GM23248 (cell line): ENCODE results near the gene IGFALS. TPM values are rescaled to one million over a fixed set of nuclear protein-coding genes. Genes with fewer than 3 reads are reported as not detected.

Experiments
- DNase-seq: peaks from one replicate; pipeline ENCODE4 v3.0.0-alpha.2; 2015
- H2AFZ ChIP-seq: fragments of 200-600 bp; sonication (generic); 2 replicates; pipeline ENCODE4 v1.6.1; 2016; ENCODE audit warnings: antibody characterized with exemption
- H3F3A ChIP-seq: fragments of 200-600 bp; sonication (generic); 2 replicates; pipeline ENCODE4 v1.6.1; 2016; ENCODE audit warnings: mild to moderate bottlenecking, antibody characterized with exemption, mixed run types; ENCODE audit not compliant: insufficient read depth
- H3K27ac ChIP-seq: fragments of 200-600 bp; sonication (generic); 2 replicates; pipeline ENCODE4 v1.5.1; 2016; ENCODE audit warnings: mild to moderate bottlenecking
- H3K27me3 ChIP-seq: fragments of 200-600 bp; sonication (generic); replicated peaks from 2 replicates; pipeline ENCODE4 v1.6.1; 2016; ENCODE audit warnings: mild to moderate bottlenecking; ENCODE audit not compliant: insufficient read depth
- H3K36me3 ChIP-seq: fragments of 200-600 bp; sonication (generic); 2 replicates; pipeline ENCODE4 v1.6.1; 2016; ENCODE audit warnings: low read depth, mild to moderate bottlenecking
- H3K4me1 ChIP-seq: fragments of 200-600 bp; sonication (generic); 2 replicates; pipeline ENCODE4 v1.6.1; 2016; ENCODE audit warnings: mild to moderate bottlenecking; ENCODE audit not compliant: insufficient read depth
- H3K4me2 ChIP-seq: fragments of 200-600 bp; sonication (generic); one replicate; pipeline ENCODE4 v1.6.1; 2016; ENCODE audit warnings: mild to moderate bottlenecking; ENCODE audit not compliant: unreplicated experiment
- H3K4me3 ChIP-seq: fragments of 200-600 bp; sonication (generic); 2 replicates; pipeline ENCODE4 v1.5.1; 2016; ENCODE audit warnings: mild to moderate bottlenecking
- H3K79me2 ChIP-seq: fragments of 200-600 bp; sonication (generic); 2 replicates; pipeline ENCODE4 v1.6.1; 2016; ENCODE audit warnings: mild to moderate bottlenecking; ENCODE audit not compliant: insufficient read depth
- H3K9ac ChIP-seq: fragments of 200-600 bp; sonication (generic); 2 replicates; pipeline ENCODE4 v1.6.1; 2016; ENCODE audit warnings: mild to moderate bottlenecking
- H3K9me2 ChIP-seq: fragments of 200-600 bp; sonication (generic); 2 replicates; pipeline ENCODE4 v1.6.1; 2016; ENCODE audit warnings: mixed run types, mild to moderate bottlenecking, moderate library complexity; ENCODE audit not compliant: insufficient read depth
- H3K9me3 ChIP-seq: fragments of 200-600 bp; sonication (generic); one replicate; pipeline ENCODE4 v1.6.1; 2017; ENCODE audit warnings: low read depth
- H4K20me1 ChIP-seq: fragments of 200-600 bp; sonication (generic); 2 replicates; pipeline ENCODE4 v1.6.0; 2016; ENCODE audit not compliant: insufficient read depth
- EZH2 ChIP-seq: fragments of 200-600 bp; sonication (generic); IDR thresholded peaks from 2 replicates; pipeline ENCODE4 v1.6.1; 2018; ENCODE audit warnings: antibody characterized with exemption, mild to moderate bottlenecking; ENCODE audit not compliant: insufficient read depth, poor library complexity, severe bottlenecking
- EZH2phosphoT487 ChIP-seq: fragments of 200-600 bp; sonication (generic); IDR thresholded peaks from 2 replicates; pipeline ENCODE4 v1.6.1; 2018; ENCODE audit warnings: antibody characterized with exemption, moderate library complexity, mild to moderate bottlenecking, low read depth; ENCODE audit not compliant: insufficient read depth
- WGBS, 2 experiments: methylation state at CpG; one replicate each; pipeline ENCODE4 v1.1.6; 2015 to 2017; ENCODE audit warnings: low lambda C conversion rate in 2 of 2, low coverage in 1 of 2; ENCODE audit errors: missing lambda C conversion rate in 2 of 2; 5-methylcytosine and 5-hydroxymethylcytosine counted together
- in situ Hi-C: fragments of 300-500 bp; cut with MboI; formaldehyde crosslinking; loops from 2 replicates; pipeline ENCODE4 v1.15.0; 2020
- polyA plus RNA-seq: library from polyadenylated mRNA; unstranded; fragments of >200 nt; fragmentation: Nextera tagmentation; extraction: Ambion mirVana; gene quantifications from 2 replicates; pipeline ENCODE4 v1.2.1, GENCODE V29; 2016
- total RNA-seq: library from RNA; depleted of rRNA; stranded (reverse); fragments of >200 nt; shearing (Covaris generic); gene quantifications from 2 replicates; pipeline ENCODE4 v1.2.3, GENCODE V29; 2014

IGFALS gene
- total and polyA plus RNA-seq, 2 experiments from 2014 or later, result not detected

DNA sequence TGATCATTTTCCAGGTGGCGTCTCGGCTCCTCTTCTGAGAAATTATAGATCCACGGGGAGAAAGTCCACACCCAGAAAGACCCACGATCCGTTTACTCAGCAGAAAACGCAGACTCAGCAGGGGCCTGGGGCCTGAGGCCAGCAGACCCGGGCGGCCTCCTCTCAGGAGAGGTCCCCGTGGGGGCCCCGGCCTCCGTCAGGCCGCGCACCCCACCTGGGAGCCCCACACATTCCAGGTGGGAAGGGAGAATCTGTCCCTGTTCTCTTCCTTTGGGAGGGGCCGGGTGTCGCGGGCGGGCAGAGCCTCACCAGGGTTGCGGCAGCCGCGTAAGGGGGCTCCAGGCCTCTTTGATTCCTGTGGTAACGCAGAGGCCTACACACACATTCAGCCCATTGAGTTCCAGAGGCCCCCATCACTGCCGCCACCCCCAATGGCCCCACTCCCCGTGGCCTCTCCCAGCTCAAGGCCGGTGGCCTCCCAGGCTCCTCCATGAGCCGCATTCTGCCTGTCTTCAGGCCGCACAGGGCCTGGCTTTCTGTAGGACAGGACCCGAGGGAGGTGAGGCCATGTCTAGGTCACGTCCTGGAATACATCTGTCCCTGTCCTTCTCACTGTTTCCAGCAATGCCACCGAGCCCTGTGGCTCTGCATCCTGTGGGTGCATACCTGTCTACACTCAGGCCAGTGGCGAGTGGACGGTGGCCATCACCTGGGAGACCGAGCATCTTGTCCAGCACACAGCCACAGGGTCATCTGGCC, 1.6 kb upstream of the IGFALS start:
- Histone ChIP-seq H3K79me2 (no peaks in the 10 kb centered on the region), H3K36me3 (no peaks in the 10 kb centered on the region), H3K27me3 (no peaks in the 10 kb centered on the region), H3K9ac (no peak overlapping the region), H3K4me3 (no peak overlapping the region), H3F3A (no peaks in the 10 kb centered on the region), H3K9me3 (no peaks in the 10 kb centered on the region), H4K20me1 (no peaks in the 10 kb centered on the region), H3K4me2 (no peak overlapping the region), H3K9me2 (no peaks in the 10 kb centered on the region), H3K27ac (no peak overlapping the region), H3K4me1 (no peaks in the 10 kb centered on the region), H2AFZ (no peak overlapping the region)
- in situ Hi-C loops, result no loop called here
- TF ChIP-seq EZH2phosphoT487 (no peak), EZH2 (no peak)
- no peak for DNase-seq
- whole genome bisulfite sequencing, 2 experiments, result 75 to 79% methylated on average over 27 to 32 of the region's 32 CpGs

DNA sequence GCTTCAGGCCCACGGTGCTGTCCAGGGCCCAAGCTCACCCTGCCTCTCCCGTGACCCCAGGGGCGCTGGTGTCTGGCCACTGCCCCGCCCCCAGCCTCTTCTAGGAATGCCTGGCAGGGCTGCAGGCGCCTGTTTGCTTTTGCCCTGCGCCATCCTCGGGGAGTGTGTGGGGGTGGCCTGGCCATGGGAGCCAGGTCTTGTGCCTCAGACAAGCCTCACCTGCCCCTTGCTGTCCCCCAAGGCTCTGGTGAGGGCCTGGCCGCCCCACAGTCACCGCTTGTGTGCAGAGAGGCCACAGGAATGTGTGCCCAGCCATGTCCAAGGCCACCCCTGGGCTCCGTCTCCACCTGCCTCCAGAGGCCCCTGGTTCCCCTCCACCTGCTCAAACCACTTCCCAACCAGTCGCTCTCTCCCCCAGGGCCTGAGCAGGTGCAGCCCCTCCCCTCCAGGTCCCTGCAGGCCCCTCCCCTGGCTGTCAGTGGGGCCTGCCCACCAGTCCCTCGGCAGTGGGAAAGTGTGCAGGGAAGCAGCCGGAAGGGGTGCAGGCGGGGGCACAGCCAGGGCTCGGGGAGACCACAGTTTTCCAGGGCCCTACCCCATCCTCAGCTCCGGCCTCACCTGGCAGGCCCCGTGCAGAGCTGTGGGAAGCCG, 841 bp upstream of the IGFALS start:
- Histone ChIP-seq H3K4me2 (no peak overlapping the region), H3K79me2 (no peaks in the 10 kb centered on the region), H3K36me3 (no peaks in the 10 kb centered on the region; the same call in 1 of the 2 replicates), H3K9ac (no peak overlapping the region), H3F3A (no peaks in the 10 kb centered on the region), H3K9me2 (no peaks in the 10 kb centered on the region), H3K4me3 (no peak overlapping the region), H3K9me3 (no peaks in the 10 kb centered on the region), H3K4me1 (no peaks in the 10 kb centered on the region), H3K27me3 (no peaks in the 10 kb centered on the region), H3K27ac (no peak overlapping the region), H4K20me1 (no peaks in the 10 kb centered on the region), H2AFZ (no peak overlapping the region)
- in situ Hi-C loops, result no loop called here
- TF ChIP-seq EZH2 (no peak), EZH2phosphoT487 (no peak)
- DNase-seq, result no peak
- WGBS, 2 experiments, result 63 to 64% methylated on average over 17 to 18 of the region's 18 CpGs

DNA sequence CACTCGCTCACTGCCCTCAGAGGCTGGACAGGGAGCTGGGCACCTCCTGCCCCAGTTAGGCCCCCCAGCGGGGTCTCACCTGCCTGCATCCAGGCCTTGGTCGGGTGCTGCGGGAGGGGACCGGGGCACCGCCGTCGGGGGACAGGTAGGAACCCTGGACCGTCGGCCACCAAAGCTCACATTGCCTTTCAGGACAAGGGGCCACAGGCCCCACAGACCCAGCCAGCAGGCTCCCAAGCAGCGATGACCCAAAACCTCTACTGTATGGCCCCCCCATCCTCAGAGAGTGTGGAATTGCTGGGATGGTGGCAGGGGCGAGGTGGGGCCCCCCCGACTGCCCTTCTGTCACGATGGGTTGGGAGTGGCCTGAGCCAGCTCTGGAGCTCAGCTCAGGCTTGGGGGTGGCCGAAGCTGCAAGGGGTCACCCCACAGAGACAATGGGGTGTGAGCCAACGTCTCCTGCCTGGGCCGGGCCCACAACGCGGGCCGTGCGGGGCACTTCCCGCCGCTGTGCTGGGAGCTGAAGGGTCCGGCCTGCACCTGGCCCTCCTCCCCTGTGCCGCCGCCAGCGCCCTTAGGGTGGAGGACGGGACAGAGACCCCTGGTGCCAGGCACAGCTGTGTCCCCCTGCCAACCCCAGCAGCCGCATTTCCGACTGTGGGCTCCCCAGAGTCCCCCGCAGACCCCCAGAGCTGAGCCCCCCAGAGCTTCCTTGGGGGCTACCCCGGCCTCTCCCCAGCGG, 498 bp downstream of the IGFALS start:
- H3K27ac ChIP-seq, result no peak overlapping the region
- no peak for DNase-seq
- no peaks in the 10 kb centered on the region for H3K9me2 ChIP-seq
- no peak overlapping the region for H2AFZ ChIP-seq
- H3K27me3 ChIP-seq, result no peaks in the 10 kb centered on the region
- WGBS, 2 experiments, result 85% methylated on average over 12 to 33 of the region's 33 CpGs
- no peaks in the 10 kb centered on the region for H3F3A ChIP-seq
- H3K4me1 ChIP-seq, result no peaks in the 10 kb centered on the region
- in situ Hi-C loops, result no loop called here
- no peak overlapping the region for H3K4me2 ChIP-seq
- no peaks in the 10 kb centered on the region for H3K79me2 ChIP-seq
- H3K4me3 ChIP-seq, result no peak overlapping the region
- H3K9ac ChIP-seq, result no peak overlapping the region
- no peaks in the 10 kb centered on the region; the same call in 1 of the 2 replicates for H3K36me3 ChIP-seq
- no peak for TF ChIP-seq EZH2
- H3K9me3 ChIP-seq, result no peaks in the 10 kb centered on the region
- no peaks in the 10 kb centered on the region for H4K20me1 ChIP-seq

DNA sequence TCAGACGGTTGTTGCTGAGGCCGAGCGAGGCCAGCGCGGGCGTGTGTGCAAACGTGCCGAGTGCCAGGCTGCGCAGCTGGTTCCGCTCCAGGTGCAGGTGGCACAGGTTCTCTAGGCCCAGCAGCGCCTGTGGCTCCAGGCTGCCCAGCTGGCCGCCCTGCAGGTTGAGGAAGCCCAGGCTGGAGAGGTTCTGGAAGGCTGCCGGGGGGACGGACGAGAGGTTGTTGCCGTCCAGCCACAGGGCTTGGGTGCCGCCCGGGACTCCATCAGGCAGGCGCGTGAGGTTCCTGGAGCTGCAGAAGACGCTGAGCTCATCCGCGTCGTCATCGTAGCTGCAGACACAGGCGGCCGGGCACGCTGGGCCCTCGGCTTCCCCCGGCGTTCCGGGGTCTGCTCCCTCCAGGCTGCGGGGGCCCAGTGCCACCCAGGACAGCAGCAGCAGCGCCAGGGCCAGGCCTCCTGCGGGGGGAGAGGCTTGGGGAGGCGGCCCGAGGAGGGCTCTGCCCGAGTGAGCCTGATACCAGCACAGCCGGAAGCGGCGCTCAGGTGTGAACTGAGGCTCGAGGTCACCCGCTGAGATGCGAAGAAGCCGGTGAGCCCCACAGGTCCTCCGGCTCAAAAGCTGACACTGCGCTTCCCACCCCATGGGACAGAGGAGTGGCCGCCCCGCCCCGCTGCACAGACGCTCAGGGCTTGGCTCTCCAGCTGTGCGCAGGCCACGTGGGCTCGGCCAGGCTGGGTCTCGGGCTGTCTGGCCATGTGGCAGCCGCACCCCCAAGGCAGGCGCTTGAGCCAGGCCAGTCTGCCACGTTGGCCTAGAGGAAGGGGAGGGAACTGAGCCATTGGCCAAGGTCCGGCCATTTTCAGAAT, 1.3 kb downstream of the IGFALS start:
- 83 to 86% methylated on average over 48 to 54 of the region's 59 CpGs for WGBS, 2 experiments
- Histone ChIP-seq H3K4me2 (no peak overlapping the region), H3K36me3 (no peaks in the 10 kb centered on the region; the same call in 1 of the 2 replicates), H3K9ac (no peak overlapping the region), H4K20me1 (no peaks in the 10 kb centered on the region), H3F3A (no peaks in the 10 kb centered on the region), H3K4me1 (no peaks in the 10 kb centered on the region), H2AFZ (no peak overlapping the region), H3K9me3 (no peaks in the 10 kb centered on the region), H3K4me3 (no peak overlapping the region), H3K79me2 (0 out of 2 replicates have a peak, but pooled peaks cover 3% of the 10 kb centered on the region), H3K27ac (no peak overlapping the region), H3K9me2 (no peaks in the 10 kb centered on the region), H3K27me3 (no peaks in the 10 kb centered on the region)
- TF ChIP-seq EZH2, result no peak
- TF ChIP-seq EZH2phosphoT487, result no peak
- DNase-seq, result no peak
- in situ Hi-C loops, result no loop called here
